OCI-LY1 (cell line): Measurements from ENCODE around the gene CFAP43.

Source experiments
- EZH2 ChIP-seq: fragments of 200-600 bp; sonication (generic), shearing (Covaris generic); IDR thresholded peaks from 2 replicates; pipeline ENCODE4 v1.8.0; 2017; ENCODE audit warnings: borderline replicate concordance, mixed run types, mild to moderate bottlenecking, antibody characterized with exemption, low read length, moderate library complexity, mixed read lengths
- TF ChIP-seq, protein P1 (sequence below): fragments of 200-600 bp; sonication (generic), shearing (Covaris generic); IDR thresholded peaks from 2 replicates; pipeline ENCODE4 v1.5.1; 2017; ENCODE audit warnings: mild to moderate bottlenecking, antibody characterized with exemption, low read length, moderate library complexity, mixed read lengths

DNA sequence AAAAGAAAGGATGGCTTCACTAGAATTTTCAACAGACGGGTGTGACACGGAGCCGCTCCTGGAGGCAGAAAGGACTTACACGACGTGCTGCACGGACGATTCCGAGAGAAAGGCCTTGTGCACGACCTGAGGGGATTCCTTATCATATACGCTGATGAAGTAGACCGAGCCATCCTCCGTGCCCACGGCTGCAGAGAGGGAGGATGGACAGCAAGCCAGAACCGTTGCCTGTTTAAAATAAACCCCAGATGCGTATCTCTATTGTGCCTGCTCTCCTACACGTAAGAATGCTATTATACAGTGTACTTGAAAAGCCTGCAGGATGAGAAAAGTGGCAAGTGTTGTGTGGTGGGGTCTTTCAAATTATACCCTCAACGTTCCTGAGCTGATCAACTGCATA lies 38.4 kb downstream of the CFAP43 start:
- TF ChIP-seq, protein P1, sequence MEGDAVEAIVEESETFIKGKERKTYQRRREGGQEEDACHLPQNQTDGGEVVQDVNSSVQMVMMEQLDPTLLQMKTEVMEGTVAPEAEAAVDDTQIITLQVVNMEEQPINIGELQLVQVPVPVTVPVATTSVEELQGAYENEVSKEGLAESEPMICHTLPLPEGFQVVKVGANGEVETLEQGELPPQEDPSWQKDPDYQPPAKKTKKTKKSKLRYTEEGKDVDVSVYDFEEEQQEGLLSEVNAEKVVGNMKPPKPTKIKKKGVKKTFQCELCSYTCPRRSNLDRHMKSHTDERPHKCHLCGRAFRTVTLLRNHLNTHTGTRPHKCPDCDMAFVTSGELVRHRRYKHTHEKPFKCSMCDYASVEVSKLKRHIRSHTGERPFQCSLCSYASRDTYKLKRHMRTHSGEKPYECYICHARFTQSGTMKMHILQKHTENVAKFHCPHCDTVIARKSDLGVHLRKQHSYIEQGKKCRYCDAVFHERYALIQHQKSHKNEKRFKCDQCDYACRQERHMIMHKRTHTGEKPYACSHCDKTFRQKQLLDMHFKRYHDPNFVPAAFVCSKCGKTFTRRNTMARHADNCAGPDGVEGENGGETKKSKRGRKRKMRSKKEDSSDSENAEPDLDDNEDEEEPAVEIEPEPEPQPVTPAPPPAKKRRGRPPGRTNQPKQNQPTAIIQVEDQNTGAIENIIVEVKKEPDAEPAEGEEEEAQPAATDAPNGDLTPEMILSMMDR: no peak
- no peak for TF ChIP-seq EZH2
